Measurements from ENCODE around the gene GPN1. TPM values are rescaled to one million over a fixed set of nuclear protein-coding genes. Genes with fewer than 3 reads are reported as not detected.
A peak's percentile ranks its signal among the peaks of the same experiment; 100 is the strongest.

Gene GPN1
- total and polyA plus RNA-seq, 2 of the 8 experiments (the other 6 are each of a cell fraction or from before 2014, with no cell fraction given): 38.7 to 43.5 TPM

DNA sequence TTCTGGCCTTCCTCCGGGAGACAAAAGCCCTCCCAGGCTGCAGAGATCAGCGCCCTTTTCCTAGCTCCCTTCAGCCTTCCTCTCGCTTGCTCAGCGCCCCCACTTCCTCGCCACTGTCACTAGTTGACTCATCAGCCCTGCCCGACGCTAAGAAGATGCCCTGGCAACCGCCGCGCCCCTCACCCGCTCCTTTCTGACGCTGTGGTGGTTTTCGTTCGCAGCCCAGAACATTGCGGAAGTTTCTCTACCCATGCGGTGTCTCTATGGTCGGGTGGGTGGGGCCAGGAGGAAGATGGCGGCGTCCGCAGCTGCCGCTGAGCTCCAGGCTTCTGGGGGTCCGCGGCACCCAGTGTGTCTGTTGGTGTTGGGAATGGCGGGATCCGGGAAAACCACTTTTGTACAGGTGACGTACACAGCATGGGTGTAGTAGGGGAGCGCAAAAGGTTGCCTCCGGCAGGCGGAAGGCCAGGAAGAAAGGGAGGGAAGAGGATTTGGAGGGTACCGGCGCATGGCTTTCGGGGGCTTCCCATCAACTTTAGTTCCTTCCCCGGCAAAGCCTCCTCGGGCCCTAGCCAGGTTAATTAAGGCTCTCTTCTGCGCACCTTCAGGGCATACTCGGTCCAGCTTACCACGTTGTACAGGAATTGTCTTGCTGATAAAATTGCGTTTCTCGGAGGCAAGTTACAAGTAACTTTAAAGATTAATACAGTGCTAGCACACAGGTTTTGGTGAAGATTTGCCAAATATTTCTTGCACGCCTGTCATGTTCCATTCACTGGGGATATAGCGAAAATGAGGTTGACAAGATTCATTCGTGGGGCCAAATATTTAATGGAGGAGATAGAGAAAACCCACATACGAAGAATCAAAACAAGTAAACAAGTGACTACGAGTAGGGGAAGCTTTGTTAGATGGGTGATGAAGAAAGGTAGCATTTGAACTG is at the start of gene GPN1, which contains the start of gene CCDC121 (continued):
- TF ChIP-seq, protein P1, sequence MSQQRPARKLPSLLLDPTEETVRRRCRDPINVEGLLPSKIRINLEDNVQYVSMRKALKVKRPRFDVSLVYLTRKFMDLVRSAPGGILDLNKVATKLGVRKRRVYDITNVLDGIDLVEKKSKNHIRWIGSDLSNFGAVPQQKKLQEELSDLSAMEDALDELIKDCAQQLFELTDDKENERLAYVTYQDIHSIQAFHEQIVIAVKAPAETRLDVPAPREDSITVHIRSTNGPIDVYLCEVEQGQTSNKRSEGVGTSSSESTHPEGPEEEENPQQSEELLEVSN (IDR thresholded peaks at IDR 0.05): peak; percentile 16; the same call in 1 of the 2 replicates
- TF ChIP-seq EP300 (IDR thresholded peaks at IDR 0.05; ENCODE audit: borderline replicate concordance in 1 of 2, low read depth in 2 of 2, low read length in 2 of 2) (0 out of 3 replicates have a peak, but pooled peaks of 1 of the 2 experiments have one; percentile 12), RNF2 (IDR thresholded peaks at IDR 0.05; ENCODE audit: borderline replicate concordance, low read depth, low read length, missing control alignments, poor library complexity, severe bottlenecking) (no peak), TEAD4 (IDR thresholded peaks at IDR 0.05; ENCODE audit: low read depth, low read length) (no peak), CHD2 (IDR thresholded peaks at IDR 0.05; ENCODE audit: low read length) (no peak), KDM1A (IDR thresholded peaks at IDR 0.05; ENCODE audit: borderline replicate concordance, low read length) (no peak), SP1 (IDR thresholded peaks at IDR 0.05; ENCODE audit: low read depth, low read length) (no peak), CHD1 (IDR thresholded peaks at IDR 0.05; ENCODE audit: low read depth, low read length) (no peak), TAF1 (IDR thresholded peaks at IDR 0.05; ENCODE audit: low read depth, low read length) (peak; percentile 98), ATF3 (IDR thresholded peaks at IDR 0.05; ENCODE audit: insufficient read depth, low read depth, low read length) (no peak), YY1 (IDR thresholded peaks at IDR 0.05; ENCODE audit: low read depth, low read length) (peak; percentile 98)
